ENCODE measurements around the gene MTCL3.

GRCh38 chr6:127435626-127436220, 83.4 kb downstream of the MTCL3 start:
- TF ChIP-seq CTCF (conservative IDR thresholded peaks at IDR 0.05) (no peak), ZFX (IDR thresholded peaks at IDR 0.05) (no peak)
